Activated CD4-positive, alpha-beta T cell treated with anti-CD3 and anti-CD28 coated beads for 1 hour (primary cell): ENCODE results near the gene RASGRF1.

Experiments used
- DNase-seq: peaks from one replicate; pipeline ENCODE4 v3.0.0-alpha.2; 2020

The RASGRF1 gene

DNA sequence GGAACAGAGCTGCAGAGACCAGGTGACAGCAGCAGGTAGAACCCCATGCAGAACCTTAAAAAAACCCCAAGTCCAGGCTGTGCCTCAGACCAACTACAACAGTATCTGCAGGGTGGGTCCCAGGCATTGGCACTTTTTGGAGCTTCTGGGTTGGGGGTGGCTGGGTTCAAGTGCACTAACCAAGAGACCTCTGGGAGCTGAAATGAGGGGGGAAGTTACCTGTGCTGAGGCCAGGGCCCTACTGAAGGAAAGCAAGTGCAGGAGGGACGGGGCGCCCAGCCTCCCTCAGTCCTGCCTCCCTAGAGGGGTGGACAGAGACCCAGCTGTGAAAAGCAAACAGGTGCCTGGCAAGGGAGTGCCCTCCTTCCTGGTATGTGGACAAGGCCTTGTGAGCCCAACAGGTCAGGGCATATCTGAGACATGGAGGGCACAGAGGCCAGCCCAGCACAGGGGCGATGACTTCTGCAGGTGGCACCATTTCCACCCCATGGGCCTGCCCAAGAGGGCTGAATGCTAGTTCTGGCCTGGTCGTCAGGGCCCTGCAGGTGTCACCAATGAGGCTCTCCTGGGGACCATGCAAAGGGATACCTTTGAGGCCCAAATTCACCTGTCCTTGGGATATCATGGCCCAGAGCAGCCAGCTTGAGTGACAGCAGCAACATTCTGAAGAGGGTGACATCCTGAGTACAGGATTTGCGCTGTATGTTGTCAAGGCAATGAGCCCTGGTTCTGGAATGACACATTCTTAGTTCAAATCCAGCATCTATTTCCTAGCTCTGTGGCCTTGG is 164.4 kb downstream of the RASGRF1 start:
- no peak for DNase-seq

DNA sequence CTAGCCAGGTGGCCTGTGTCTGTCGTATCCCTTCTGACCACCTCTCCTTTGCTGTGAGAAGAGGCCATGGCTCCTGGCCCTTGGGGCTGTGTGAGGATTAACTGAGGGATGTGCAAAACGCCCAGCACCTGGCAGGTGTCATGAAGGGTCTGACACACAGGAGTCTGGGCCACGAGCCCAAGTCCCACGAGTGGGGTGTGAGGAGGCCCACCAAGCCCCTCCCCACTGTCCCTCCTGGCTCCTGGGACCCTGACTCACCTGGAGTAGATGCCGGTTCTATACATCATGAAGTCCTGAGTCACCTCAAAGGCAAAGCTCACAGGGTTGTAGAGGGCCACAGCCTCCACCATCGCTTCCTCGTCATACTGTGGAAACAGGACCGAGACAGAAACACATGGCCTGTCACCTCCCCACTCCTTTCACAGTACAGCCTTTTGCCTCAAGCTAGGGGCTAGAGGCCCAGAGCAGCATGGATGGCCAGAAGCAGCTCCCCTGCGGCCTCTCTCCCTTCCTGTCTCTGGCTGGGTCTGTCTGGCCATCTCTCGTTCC is 165.4 kb downstream of the RASGRF1 start:
- DNase-seq, result no peak

DNA sequence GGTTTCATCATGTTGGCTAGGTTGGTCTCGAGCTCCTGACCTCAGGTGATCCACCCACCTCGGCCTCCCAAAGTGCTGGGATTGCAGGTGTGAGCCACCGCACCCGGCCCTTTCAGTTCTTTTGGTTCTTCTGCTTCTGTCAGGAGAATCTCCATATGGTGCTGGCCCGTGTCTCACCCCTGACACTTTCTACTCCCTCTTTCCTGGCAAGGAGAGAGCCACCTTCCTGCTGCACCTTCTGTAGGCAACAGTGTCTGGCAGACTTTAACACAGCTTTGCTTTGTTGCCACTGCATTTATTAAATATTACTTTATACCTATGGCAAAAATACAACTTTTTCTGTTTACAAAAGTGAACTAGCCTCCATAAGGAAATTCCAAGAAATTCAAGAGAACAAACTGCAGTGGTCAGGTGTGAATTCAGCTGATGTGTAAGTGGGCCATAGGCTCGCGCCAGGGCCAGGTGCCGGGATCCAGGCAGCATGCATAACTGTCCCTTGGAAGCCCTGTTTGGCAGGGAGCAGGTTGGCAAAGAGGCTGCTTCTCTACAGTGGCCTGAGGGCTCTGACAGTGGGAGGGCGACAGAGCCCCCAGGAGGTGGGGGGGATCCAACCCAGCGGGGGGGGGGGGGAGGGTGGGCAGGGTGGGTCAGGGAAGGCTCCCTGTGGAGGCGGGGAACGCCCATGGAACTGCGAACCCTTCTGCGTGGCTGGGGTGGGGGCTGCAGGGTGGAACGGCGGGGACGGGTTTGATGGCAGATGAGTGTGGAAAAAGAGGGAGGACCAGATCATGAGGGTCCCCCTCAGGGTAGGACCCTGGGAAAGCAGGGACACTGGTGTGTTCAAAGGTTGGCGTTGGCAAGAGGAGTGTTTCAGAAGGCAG is 166.9 kb downstream of the RASGRF1 start:
- DNase-seq, result no peak

DNA sequence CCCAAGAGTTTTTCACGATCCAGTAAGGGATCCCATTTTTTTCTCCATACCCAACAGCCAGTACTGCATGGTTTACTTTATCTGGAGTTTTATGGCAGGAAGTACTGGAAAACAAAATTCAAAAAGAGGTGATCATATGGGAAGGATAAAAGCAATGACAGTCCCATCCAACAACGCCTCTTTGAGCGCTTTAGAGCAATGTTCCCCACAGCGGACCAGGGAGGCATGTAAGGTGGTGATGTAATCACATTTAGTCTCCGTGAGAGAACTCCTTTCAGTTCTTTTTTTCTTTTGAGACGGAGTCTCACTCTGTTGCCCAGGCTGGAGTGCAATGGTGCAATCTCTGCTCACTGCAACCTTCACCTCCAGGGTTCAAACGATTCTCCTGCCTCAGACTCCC is 167.6 kb downstream of the RASGRF1 start:
- DNase-seq, result no peak

DNA sequence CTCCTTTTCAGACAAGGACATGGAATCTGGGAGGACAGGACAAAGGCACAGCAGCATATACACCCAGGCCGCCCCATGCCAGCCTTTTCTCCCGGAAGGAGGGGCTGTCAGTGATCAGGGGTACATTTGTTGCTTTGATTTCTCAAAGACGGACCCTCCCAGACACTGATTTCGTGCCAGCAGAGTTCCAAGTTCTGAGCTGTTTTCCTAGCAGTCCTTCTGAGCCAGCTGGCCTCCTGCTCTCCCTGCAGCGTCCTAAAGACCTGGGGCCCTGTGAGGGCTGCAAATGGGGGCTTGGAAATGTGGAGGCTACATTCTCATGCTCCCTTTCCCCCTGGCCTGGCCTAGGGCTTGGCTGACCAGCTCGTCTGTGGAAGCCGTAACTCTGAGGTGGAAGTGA is 168.1 kb downstream of the RASGRF1 start:
- no peak for DNase-seq

DNA sequence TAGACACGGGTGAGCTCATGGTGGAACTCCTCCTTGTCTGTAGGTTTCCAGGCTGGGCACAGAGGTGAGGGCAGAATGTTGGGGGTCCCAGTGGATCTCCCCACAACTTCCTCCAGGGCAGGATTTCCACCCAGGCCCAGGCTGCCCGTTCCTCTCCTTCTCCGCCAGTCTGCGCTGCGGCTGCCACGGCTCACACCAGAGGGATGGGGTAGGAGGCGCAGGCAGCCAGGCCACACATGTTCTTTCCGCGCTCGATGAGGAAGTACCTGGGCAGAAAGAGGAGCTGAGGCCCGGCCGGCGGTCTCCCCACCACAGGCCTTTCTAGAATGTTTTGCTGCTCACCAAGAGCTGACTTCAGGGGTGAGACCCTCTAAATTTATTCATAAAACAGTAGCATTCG is 168.6 kb downstream of the RASGRF1 start:
- DNase-seq, result no peak

DNA sequence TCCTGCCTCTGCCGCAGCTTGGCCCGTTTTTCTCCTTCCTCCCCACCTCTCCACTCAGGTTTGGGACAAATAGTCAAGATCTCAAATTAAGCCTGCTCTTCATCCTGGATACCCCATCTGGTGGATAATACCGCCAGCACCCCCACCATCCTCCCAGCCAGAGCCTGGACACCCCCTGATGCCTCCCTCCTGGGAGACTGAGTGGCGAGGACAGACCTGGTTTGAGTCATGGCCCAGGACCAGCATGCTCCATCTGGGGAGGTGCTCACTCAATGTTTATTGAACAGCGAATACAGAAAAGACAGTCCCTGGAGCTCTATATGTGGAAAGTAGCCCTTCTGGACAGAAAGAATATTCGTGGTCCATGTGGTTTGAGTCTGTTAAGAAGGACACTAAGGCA is 169.1 kb downstream of the RASGRF1 start:
- DNase-seq, result no peak

DNA sequence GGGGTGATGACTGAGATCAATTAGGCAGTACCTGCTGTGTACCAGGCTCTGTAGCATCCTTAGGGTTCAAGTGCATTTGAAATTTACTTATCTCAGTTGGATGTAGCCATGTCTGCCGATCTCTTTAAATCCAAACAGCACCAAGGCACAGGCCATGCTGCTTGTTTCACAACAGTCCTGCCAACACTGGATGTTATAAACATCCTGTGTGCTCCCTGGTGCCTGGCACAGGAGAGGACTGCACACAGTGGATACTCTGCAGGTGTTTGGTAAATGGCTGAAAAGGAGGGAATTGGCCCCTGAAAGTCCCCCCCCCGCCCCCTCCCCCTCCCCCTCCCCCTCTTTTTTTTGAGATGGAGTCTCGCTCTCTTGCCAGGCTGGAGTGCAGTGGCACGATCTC is 172.7 kb downstream of the RASGRF1 start:
- no peak for DNase-seq

DNA sequence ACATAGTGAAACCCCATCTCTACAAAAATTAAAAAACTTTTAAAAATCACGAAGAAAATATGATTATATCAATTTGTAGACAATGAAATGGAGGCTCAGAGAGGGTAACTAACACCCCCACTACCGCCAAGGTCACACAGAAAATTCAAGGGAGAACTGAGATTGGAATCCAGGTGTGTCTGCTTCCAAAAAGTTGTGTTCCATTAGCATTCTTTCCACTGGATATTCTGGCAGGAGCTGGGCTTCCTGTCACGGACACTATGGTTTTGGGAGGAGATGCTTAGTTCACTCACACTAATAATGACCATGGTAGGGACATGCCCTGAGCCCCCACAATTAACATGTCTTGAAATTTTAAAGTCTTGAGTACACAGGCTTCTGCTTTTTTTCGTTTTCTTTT is 174.5 kb downstream of the RASGRF1 start:
- no peak for DNase-seq

DNA sequence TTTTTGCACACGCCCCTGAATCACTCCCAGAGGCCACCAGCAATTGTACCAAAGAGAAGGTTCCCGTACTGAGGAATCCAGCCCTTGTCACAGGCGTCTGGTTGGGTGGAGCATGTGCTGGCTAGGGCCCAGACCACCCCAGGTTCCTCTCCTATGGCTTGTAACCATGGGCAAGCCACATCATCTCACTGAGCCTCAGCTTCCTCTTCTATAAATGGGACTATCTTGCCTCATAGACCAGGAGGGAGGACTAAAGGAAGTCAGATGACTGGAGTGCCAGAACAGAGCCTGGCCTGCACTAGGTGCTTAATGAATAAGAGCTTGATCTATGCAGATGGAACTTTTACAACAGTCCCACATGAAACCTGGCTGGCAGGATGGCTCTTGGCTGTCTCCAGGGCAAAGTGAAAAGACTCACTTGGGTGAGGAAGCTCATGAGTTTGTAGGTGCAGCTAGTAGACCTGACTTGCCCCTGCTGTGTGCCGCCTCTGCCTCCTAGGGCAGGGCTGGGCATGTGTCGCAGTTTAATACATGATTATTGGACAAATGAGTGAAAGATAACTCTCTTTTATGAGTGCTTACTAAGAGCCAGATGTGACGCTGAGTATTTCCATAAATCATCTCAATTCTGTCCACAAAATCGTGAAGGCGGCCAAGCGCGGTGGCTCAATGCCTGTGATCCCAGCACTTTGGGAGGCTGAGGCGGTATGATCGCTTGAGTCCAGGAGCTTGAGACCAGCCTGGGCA is 175.1 kb downstream of the RASGRF1 start:
- no peak for DNase-seq

DNA sequence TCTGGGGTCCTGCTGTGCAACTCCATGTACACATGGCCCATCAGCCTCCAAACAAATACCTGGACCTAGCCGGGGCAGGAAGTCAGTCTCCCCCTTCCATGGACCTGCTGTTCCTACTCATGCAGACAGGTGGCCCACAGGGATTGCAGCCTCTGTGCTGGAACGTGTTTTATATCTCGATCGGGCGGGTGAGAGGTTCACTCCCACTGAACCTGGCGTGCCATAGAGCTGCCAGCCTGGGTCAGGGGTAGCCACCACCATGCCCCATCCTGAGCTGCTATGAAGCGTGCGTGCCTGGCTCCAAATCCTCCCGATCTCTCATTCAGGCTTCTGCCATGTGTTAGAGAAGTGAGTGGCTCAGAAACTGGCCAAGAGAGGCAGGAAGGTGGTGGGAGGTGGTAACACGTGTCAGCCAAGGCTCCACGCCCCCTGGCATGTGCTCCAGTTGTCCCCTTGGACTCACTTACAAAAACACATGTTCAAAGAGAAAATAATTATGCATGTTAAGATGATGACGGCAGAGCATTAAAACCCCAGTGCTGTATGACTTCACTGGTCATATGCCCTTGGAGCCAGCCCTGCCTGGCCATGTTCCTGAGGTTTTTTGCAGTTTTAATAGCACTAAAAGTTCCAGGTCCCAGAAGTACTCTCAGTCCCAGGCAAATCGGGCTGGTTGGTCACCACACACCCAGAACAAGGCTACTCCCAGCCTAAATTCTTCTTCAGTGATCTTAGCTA is 176.4 kb downstream of the RASGRF1 start:
- DNase-seq, result no peak

DNA sequence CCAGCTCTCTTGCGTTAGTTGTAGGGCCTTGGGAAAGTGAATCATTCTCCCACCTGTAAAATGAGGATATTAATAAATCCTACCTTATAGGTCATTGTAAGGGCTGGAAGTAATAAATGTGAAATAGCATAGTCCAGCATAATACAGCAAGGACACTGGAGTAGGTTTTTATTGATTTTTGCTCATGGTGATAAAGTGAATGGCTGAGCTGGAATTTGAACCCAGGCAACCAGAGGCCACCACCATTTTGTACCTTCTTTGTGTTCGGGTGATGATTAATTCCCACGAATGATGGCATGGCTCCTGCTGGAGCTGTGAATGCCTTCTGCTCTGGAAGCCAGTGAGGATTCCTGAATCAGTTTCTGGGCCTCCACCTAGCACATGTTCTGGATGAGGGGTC is 177.6 kb downstream of the RASGRF1 start:
- DNase-seq, result no peak

DNA sequence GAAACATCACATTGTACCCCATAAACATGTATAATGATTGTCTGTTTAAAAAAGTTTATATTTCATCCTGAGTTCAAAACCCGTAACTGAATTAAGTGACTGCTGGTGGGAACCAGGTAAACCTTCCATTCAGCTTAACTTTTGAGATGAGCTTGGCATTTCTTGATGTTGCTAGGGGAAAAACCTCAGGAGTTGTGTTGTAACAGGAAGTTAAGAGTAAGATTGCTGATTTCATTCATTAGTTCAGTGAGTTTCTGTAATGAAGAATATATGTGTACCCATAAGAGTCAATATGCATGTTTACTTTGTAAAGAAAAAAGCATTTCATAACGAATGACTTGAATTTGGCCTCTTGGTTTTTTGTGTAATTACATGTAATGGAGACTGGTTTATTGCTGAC is 178.3 kb downstream of the RASGRF1 start:
- DNase-seq, result no peak

DNA sequence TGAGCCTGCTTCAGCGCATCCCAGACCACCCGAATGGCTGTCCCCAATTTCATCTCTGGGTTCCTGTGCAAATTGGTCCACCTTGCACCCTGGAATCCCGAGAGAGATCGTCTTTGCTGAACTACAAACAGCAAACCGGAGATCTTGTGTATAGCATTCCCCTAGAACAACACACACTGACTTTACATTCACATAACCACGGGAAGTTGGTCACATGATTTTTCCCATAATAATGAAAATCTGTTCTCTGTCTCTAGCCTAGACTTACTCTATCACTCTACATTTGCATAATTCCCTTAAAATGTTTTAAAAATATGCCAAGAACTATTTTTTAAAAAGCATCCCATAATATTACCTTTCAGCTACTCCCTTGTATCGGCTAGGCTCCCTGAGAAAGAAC is 180.3 kb downstream of the RASGRF1 start:
- DNase-seq, result no peak
